ENCODE results near the gene PHYH. TPM values are rescaled to one million over a fixed set of nuclear protein-coding genes. Genes with fewer than 3 reads are reported as not detected.

PHYH gene
- total RNA-seq, 4 donors from 2014 or later: 31.9 to 53.4 (median 36.4) TPM

- no peak for ATAC-seq
- WGBS, 2 donors (ENCODE audit: low coverage in 1 of 2): 94 to 98% methylated on average over 6 to 10 of the region's 13 CpGs
- H3K27ac ChIP-seq: no peak overlapping the region
- no peaks in the 10 kb centered on the region for H3K4me1 ChIP-seq
- H3K9me3 ChIP-seq: no peaks in the 10 kb centered on the region
- TF ChIP-seq POLR2A (IDR thresholded peaks at IDR 0.05): no peak
- TF ChIP-seq POLR2AphosphoS5 (IDR thresholded peaks at IDR 0.05): no peak
- no peak for TF ChIP-seq CTCF (IDR thresholded peaks at IDR 0.05)
- no peak for TF ChIP-seq EP300 (IDR thresholded peaks at IDR 0.05)
- H3K36me3 ChIP-seq: peaks cover 0 to 91% of the 10 kb centered on the region in 2 donors
- H3K27me3 ChIP-seq: no peaks in the 10 kb centered on the region
- H3K4me3 ChIP-seq: no peak overlapping the region
Measured at GRCh38 chr10:13321576-13321975, 21.7 kb upstream of the PHYH start.

- H3K4me1 ChIP-seq: peaks cover 0 to 16% (median 0%) of the 10 kb centered on the region in 3 donors
- H3K4me3 ChIP-seq: no peak overlapping the region
- peaks cover 0 to 69% of the 10 kb centered on the region in 2 donors for H3K36me3 ChIP-seq
- no peak for ATAC-seq
- no peak overlapping the region for H3K27ac ChIP-seq
- WGBS, 2 donors (ENCODE audit: low coverage in 1 of 2): 89 to 95% methylated on average over 4 to 7 of the region's 7 CpGs
- TF ChIP-seq POLR2AphosphoS5 (IDR thresholded peaks at IDR 0.05) (no peak), EP300 (IDR thresholded peaks at IDR 0.05) (no peak)
- no peaks in the 10 kb centered on the region for H3K9me3 ChIP-seq
- no peaks in the 10 kb centered on the region for H3K27me3 ChIP-seq
Measured at GRCh38 chr10:13319166-13319565, 19.3 kb upstream of the PHYH start.

GRCh38 chr10:13317474-13317873 lies 17.6 kb upstream of the PHYH start:
- H3K4me1 ChIP-seq: peaks cover 0 to 16% (median 0%) of the 10 kb centered on the region in 3 donors
- no peak overlapping the region for H3K4me3 ChIP-seq
- no peaks in the 10 kb centered on the region for H3K27me3 ChIP-seq
- H3K27ac ChIP-seq: no peak overlapping the region
- 76 to 80% methylated on average over 3 to 6 of the region's 6 CpGs for WGBS, 2 donors (ENCODE audit: low coverage in 1 of 2)
- H3K36me3 ChIP-seq: peaks cover 0 to 52% of the 10 kb centered on the region in 2 donors
- no peak for ATAC-seq
- TF ChIP-seq POLR2A (IDR thresholded peaks at IDR 0.05) (no peak), EP300 (IDR thresholded peaks at IDR 0.05) (no peak), POLR2AphosphoS5 (IDR thresholded peaks at IDR 0.05) (no peak), CTCF (IDR thresholded peaks at IDR 0.05) (no peak)
- no peaks in the 10 kb centered on the region for H3K9me3 ChIP-seq

- peaks cover 0 to 16% (median 0%) of the 10 kb centered on the region in 3 donors for H3K4me1 ChIP-seq
- no peaks in the 10 kb centered on the region for H3K27me3 ChIP-seq
- no peaks in the 10 kb centered on the region for H3K9me3 ChIP-seq
- no peak for ATAC-seq
- H3K36me3 ChIP-seq: peaks cover 0 to 45% of the 10 kb centered on the region in 2 donors
- H3K4me3 ChIP-seq: no peak overlapping the region
- TF ChIP-seq POLR2A (IDR thresholded peaks at IDR 0.05) (no peak), POLR2AphosphoS5 (IDR thresholded peaks at IDR 0.05) (no peak), EP300 (IDR thresholded peaks at IDR 0.05) (no peak), CTCF (IDR thresholded peaks at IDR 0.05) (no peak)
- WGBS, 2 donors (ENCODE audit: low coverage in 1 of 2): 90 to 94% methylated on average over 3 to 6 of the region's 7 CpGs
- no peak overlapping the region for H3K27ac ChIP-seq
Measured at GRCh38 chr10:13316635-13317311, 16.9 kb upstream of the PHYH start.

GRCh38 chr10:13315361-13315760 lies 15.5 kb upstream of the PHYH start:
- no peaks in the 10 kb centered on the region for H3K9me3 ChIP-seq
- no peak overlapping the region for H3K4me3 ChIP-seq
- peaks cover 0 to 31% of the 10 kb centered on the region in 2 donors for H3K36me3 ChIP-seq
- no peaks in the 10 kb centered on the region for H3K27me3 ChIP-seq
- no peak for TF ChIP-seq POLR2AphosphoS5 (IDR thresholded peaks at IDR 0.05)
- no peak for TF ChIP-seq CTCF (IDR thresholded peaks at IDR 0.05)
- no peak for TF ChIP-seq EP300 (IDR thresholded peaks at IDR 0.05)
- TF ChIP-seq POLR2A (IDR thresholded peaks at IDR 0.05): no peak
- ATAC-seq: no peak
- peaks cover 0 to 16% (median 0%) of the 10 kb centered on the region in 3 donors for H3K4me1 ChIP-seq
- no peak overlapping the region for H3K27ac ChIP-seq

All from gastroesophageal sphincter (tissue), 4 donors.